HG02970 (cell line): ENCODE data around the gene KRTAP20-1.

ENCODE experiments used
- ATAC-seq: cut with Tn5 transposase; IDR thresholded peaks from one replicate; pipeline ENCODE4 v1.9.1; 2021; ENCODE audit warnings: mild to moderate bottlenecking, moderate library complexity, moderate number of reproducible peaks; ENCODE audit not compliant: unreplicated experiment, low FRiP score

KRTAP20-1 gene

GRCh38 chr21:30642564-30642963, 26.3 kb downstream of the KRTAP20-1 start, which contains the start of gene KRTAP20-3:
Gene KRTAP20-3 (plus strand): TSS chr21:30642864.
- no peak for ATAC-seq

GRCh38 chr21:30646904-30647414, 30.7 kb downstream of the KRTAP20-1 start:
- no peak for ATAC-seq

DNA sequence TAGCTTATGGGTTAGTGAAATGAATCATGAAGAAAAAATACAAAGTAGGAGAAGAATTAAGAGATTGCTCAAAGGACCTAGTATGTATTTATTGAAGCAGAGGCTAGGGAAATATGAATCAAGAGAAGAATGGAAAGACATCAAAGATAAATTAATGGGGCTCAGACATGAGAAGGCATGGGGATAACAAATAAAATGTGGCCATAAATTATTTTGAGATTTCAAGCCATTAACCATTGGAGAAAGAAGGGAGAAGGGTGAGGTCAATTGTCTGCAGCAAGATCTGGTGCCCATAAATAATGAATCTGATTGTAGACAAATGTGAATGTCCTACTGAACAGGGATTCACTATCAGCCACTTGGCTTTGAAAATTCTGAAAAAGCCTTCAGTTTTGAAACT, 36.7 kb downstream of the KRTAP20-1 start:
- no peak for ATAC-seq
